GM19452 (cell line): ENCODE measurements around the gene MAB21L3.
"Not testable (repeated sequence)": the region's sequence is repeated elsewhere in the genome, so short reads cannot be mapped to it uniquely, and the experiment has no call there.

Experiments
- ATAC-seq: cut with Tn5 transposase; IDR thresholded peaks from one replicate; pipeline ENCODE4 v1.9.1; 2021; ENCODE audit not compliant: unreplicated experiment

Gene MAB21L3

GRCh38 chr1:116133696-116134475 lies 22.7 kb downstream of the MAB21L3 start:
- ATAC-seq, result no peak

GRCh38 chr1:116134476-116134773 lies 23.2 kb downstream of the MAB21L3 start:
- ATAC-seq, result no peak

GRCh38 chr1:116138277-116138792 lies 27.1 kb downstream of the MAB21L3 start:
- ATAC-seq, result no peak

GRCh38 chr1:116139592-116140134 lies 28.5 kb downstream of the MAB21L3 start:
- ATAC-seq, result no peak

GRCh38 chr1:116144151-116144550 lies 33.0 kb downstream of the MAB21L3 start:
- no peak for ATAC-seq

GRCh38 chr1:116146447-116147113 lies 35.4 kb downstream of the MAB21L3 start:
- ATAC-seq, result not testable (repeated sequence)

- no peak for ATAC-seq
Observed at GRCh38 chr1:116147114-116147510, 35.9 kb downstream of the MAB21L3 start.

- no peak for ATAC-seq
Observed at GRCh38 chr1:116147972-116148371, 36.8 kb downstream of the MAB21L3 start.

GRCh38 chr1:116148967-116149366 lies 37.8 kb downstream of the MAB21L3 start:
- no peak for ATAC-seq

- no peak for ATAC-seq
Observed at GRCh38 chr1:116150368-116150767, 39.2 kb downstream of the MAB21L3 start.

GRCh38 chr1:116151739-116152576 lies 40.8 kb downstream of the MAB21L3 start:
- ATAC-seq, result peak; percentile 95

GRCh38 chr1:116152577-116152943 lies 41.4 kb downstream of the MAB21L3 start:
- no peak for ATAC-seq

GRCh38 chr1:116152950-116153691 lies 41.9 kb downstream of the MAB21L3 start:
- ATAC-seq, result no peak

- ATAC-seq, result no peak
Observed at GRCh38 chr1:116153692-116154031, 42.5 kb downstream of the MAB21L3 start.

GRCh38 chr1:116154536-116154935 lies 43.3 kb downstream of the MAB21L3 start:
- no peak for ATAC-seq

- no peak for ATAC-seq
Observed at GRCh38 chr1:116157096-116157495, 45.9 kb downstream of the MAB21L3 start.

- no peak for ATAC-seq
Observed at GRCh38 chr1:116159177-116159576, 48.0 kb downstream of the MAB21L3 start.

GRCh38 chr1:116159611-116160010 lies 48.4 kb downstream of the MAB21L3 start:
- no peak for ATAC-seq

GRCh38 chr1:116161390-116161789 lies 50.2 kb downstream of the MAB21L3 start:
- no peak for ATAC-seq

- ATAC-seq, result no peak
Observed at GRCh38 chr1:116161877-116162390, 50.7 kb downstream of the MAB21L3 start.

- no peak for ATAC-seq
Observed at GRCh38 chr1:116163533-116163932, 52.3 kb downstream of the MAB21L3 start.
